Measurements from ENCODE around the gene CTIF. TPM values are rescaled to one million over a fixed set of nuclear protein-coding genes. Genes with fewer than 3 reads are reported as not detected.

Gene CTIF
- total RNA-seq, 1 donor from 2014 or later: 35.1 TPM

- Histone ChIP-seq H3K36me3 (no peaks in the 10 kb centered on the region), H3K27me3 (no peaks in the 10 kb centered on the region), H3K4me3 (no peak overlapping the region), H3K27ac (no peak overlapping the region), H3K9me3 (no peaks in the 10 kb centered on the region), H3K4me1 (peaks cover 10% of the 10 kb centered on the region)
- no peak for DNase-seq (ENCODE audit: extremely low spot score in 2 of 2)
- intact Hi-C loops (cut with DNase I): no loop called here
- TF ChIP-seq CTCF (IDR thresholded peaks at IDR 0.05) (no peak), POLR2A (IDR thresholded peaks at IDR 0.05) (no peak), POLR2AphosphoS5 (IDR thresholded peaks at IDR 0.05; ENCODE audit: insufficient read depth in 1 of 2, low read depth in 1 of 2) (no peak)
These were observed 167.9 kb downstream of the CTIF start for GRCh38 chr18:48706731-48707130.

GRCh38 chr18:48707636-48708296, 168.9 kb downstream of the CTIF start:
- no peaks in the 10 kb centered on the region for H3K36me3 ChIP-seq
- intact Hi-C loops (cut with DNase I): no loop called here
- H3K27ac ChIP-seq: no peak overlapping the region
- TF ChIP-seq CTCF (IDR thresholded peaks at IDR 0.05): no peak
- no peak for TF ChIP-seq POLR2A (IDR thresholded peaks at IDR 0.05)
- TF ChIP-seq POLR2AphosphoS5 (IDR thresholded peaks at IDR 0.05; ENCODE audit: insufficient read depth in 1 of 2, low read depth in 1 of 2): no peak
- no peaks in the 10 kb centered on the region for H3K9me3 ChIP-seq
- peaks cover 19% of the 10 kb centered on the region for H3K4me1 ChIP-seq
- H3K27me3 ChIP-seq: no peaks in the 10 kb centered on the region
- no peak for DNase-seq (ENCODE audit: extremely low spot score in 2 of 2)
- H3K4me3 ChIP-seq: no peak overlapping the region

- Histone ChIP-seq H3K4me1 (peaks cover 24% of the 10 kb centered on the region), H3K9me3 (no peaks in the 10 kb centered on the region), H3K27me3 (no peaks in the 10 kb centered on the region), H3K4me3 (no peak overlapping the region), H3K27ac (no peak overlapping the region), H3K36me3 (no peaks in the 10 kb centered on the region)
- TF ChIP-seq CTCF (IDR thresholded peaks at IDR 0.05) (no peak), POLR2AphosphoS5 (IDR thresholded peaks at IDR 0.05; ENCODE audit: insufficient read depth in 1 of 2, low read depth in 1 of 2) (no peak), POLR2A (IDR thresholded peaks at IDR 0.05) (no peak)
- intact Hi-C loops (cut with DNase I): no loop called here
- DNase-seq (ENCODE audit: extremely low spot score in 2 of 2): no peak
These were observed 170.0 kb downstream of the CTIF start for GRCh38 chr18:48708807-48709206.

GRCh38 chr18:48709371-48710062, 170.7 kb downstream of the CTIF start:
- Histone ChIP-seq H3K9me3 (no peaks in the 10 kb centered on the region), H3K27ac (no peak overlapping the region), H3K27me3 (no peaks in the 10 kb centered on the region), H3K4me1 (peaks cover 28% of the 10 kb centered on the region), H3K4me3 (no peak overlapping the region), H3K36me3 (no peaks in the 10 kb centered on the region)
- no peak for DNase-seq (ENCODE audit: extremely low spot score in 2 of 2)
- TF ChIP-seq POLR2AphosphoS5 (IDR thresholded peaks at IDR 0.05; ENCODE audit: insufficient read depth in 1 of 2, low read depth in 1 of 2) (no peak), CTCF (IDR thresholded peaks at IDR 0.05) (no peak), POLR2A (IDR thresholded peaks at IDR 0.05) (no peak)
- intact Hi-C loops (cut with DNase I): no loop called here
